ENCODE measurements around the gene INPP4B.

The INPP4B gene

GRCh38 chr4:142293536-142293935, 552.6 kb downstream of the INPP4B start:
- in situ Hi-C loops (cut with MboI; ENCODE audit: low sequenced_read_pairs, unreplicated experiment): no loop called here
- TF ChIP-seq CTCF (IDR thresholded peaks at IDR 0.05; ENCODE audit: borderline replicate concordance, control extremely low read depth, extremely low read depth, insufficient read depth, missing control alignments): no peak
- DNase-seq (ENCODE audit: low spot score): no peak

GRCh38 chr4:142292231-142292630, 553.9 kb downstream of the INPP4B start:
- in situ Hi-C loops (cut with MboI; ENCODE audit: low sequenced_read_pairs, unreplicated experiment): no loop called here
- TF ChIP-seq CTCF (IDR thresholded peaks at IDR 0.05; ENCODE audit: borderline replicate concordance, control extremely low read depth, extremely low read depth, insufficient read depth, missing control alignments): no peak
- DNase-seq (ENCODE audit: low spot score): no peak

- no peak for DNase-seq (ENCODE audit: low spot score)
- no peak for TF ChIP-seq CTCF (IDR thresholded peaks at IDR 0.05; ENCODE audit: borderline replicate concordance, control extremely low read depth, extremely low read depth, insufficient read depth, missing control alignments)
- in situ Hi-C loops (cut with MboI; ENCODE audit: low sequenced_read_pairs, unreplicated experiment): no loop called here
Measured at GRCh38 chr4:142291299-142292050, 554.6 kb downstream of the INPP4B start.

GRCh38 chr4:142287371-142287770, 558.7 kb downstream of the INPP4B start:
- no peak for TF ChIP-seq CTCF (IDR thresholded peaks at IDR 0.05; ENCODE audit: borderline replicate concordance, control extremely low read depth, extremely low read depth, insufficient read depth, missing control alignments)
- in situ Hi-C loops (cut with MboI; ENCODE audit: low sequenced_read_pairs, unreplicated experiment): no loop called here
- no peak for DNase-seq (ENCODE audit: low spot score)

GRCh38 chr4:142285222-142285583, 560.9 kb downstream of the INPP4B start:
- TF ChIP-seq CTCF (IDR thresholded peaks at IDR 0.05; ENCODE audit: borderline replicate concordance, control extremely low read depth, extremely low read depth, insufficient read depth, missing control alignments): no peak
- in situ Hi-C loops (cut with MboI; ENCODE audit: low sequenced_read_pairs, unreplicated experiment): no loop called here
- DNase-seq (ENCODE audit: low spot score): no peak

- no peak for TF ChIP-seq CTCF (IDR thresholded peaks at IDR 0.05; ENCODE audit: borderline replicate concordance, control extremely low read depth, extremely low read depth, insufficient read depth, missing control alignments)
- in situ Hi-C loops (cut with MboI; ENCODE audit: low sequenced_read_pairs, unreplicated experiment): no loop called here
- no peak for DNase-seq (ENCODE audit: low spot score)
Measured at GRCh38 chr4:142284402-142285221, 561.5 kb downstream of the INPP4B start.
